Heart right ventricle (tissue), 16 donors: ENCODE data around the gene MEIG1. TPM values are rescaled to one million over a fixed set of nuclear protein-coding genes. Genes with fewer than 3 reads are reported as not detected.

Experiments used
- ATAC-seq, 8 donors: fragments of 200-7000 bp; cut with Tn5 transposase; one replicate each; pipeline ENCODE4 v1.9.1; 2020; ENCODE audit warnings: mild to moderate bottlenecking in 8 of 8, moderate library complexity in 8 of 8, moderate number of reproducible peaks in 1 of 8
- DNase-seq, 2 donors: peaks; one replicate each; pipeline ENCODE4 v3.0.0-alpha.2; 2020
- H3K27ac ChIP-seq, 10 donors: fragments of 200-600 bp; sonication (generic) in 2 of 10; one replicate each; pipeline versions ENCODE4 v1.5.0 to v1.8.0; 2020 to 2022; ENCODE audit warnings: mild to moderate bottlenecking in 3 of 10
- H3K27me3 ChIP-seq, 7 donors: fragments of 200-600 bp; one replicate each; pipeline ENCODE4 v1.8.0; 2021 to 2022; ENCODE audit warnings: mild to moderate bottlenecking in 2 of 7
- H3K36me3 ChIP-seq, 9 donors: fragments of 200-600 bp; sonication (generic) in 1 of 9; one replicate each; pipeline versions ENCODE4 v1.5.0 to v1.8.0; 2020 to 2022; ENCODE audit warnings: mild to moderate bottlenecking in 2 of 9
- H3K4me1 ChIP-seq, 9 donors: fragments of 200-600 bp; sonication (generic) in 1 of 9; one replicate each; pipeline versions ENCODE4 v1.5.0 to v1.8.0; 2020 to 2022; ENCODE audit warnings: mild to moderate bottlenecking in 4 of 9
- H3K4me3 ChIP-seq, 10 donors: fragments of 200-600 bp; sonication (generic) in 2 of 10; one replicate each; pipeline versions ENCODE4 v1.5.0 to v1.8.0; 2020 to 2022; ENCODE audit warnings: mild to moderate bottlenecking in 7 of 10, moderate library complexity in 2 of 10
- H3K9me3 ChIP-seq, 11 donors: fragments of 200-600 bp in 10 of 11; sonication (generic) in 2 of 11; one replicate each; pipeline versions ENCODE4 v1.5.0 to v1.8.0; 2013 to 2022; ENCODE audit warnings: mild to moderate bottlenecking in 2 of 11, control low read depth in 1 of 11, moderate library complexity in 1 of 11
- CTCF ChIP-seq, 9 donors: fragments of 200-600 bp; sonication (generic) in 2 of 9; IDR thresholded peaks; one replicate each; pipeline versions ENCODE4 v1.5.0 to v1.8.0; 2021 to 2022; ENCODE audit warnings: antibody characterized with exemption in 9 of 9, mild to moderate bottlenecking in 5 of 9, moderate library complexity in 1 of 9
- WGBS, 2 donors: extraction: QIAGEN DNeasy Blood & Tissue Kit; methylation state at CpG; one replicate each; pipeline ENCODE4 v1.1.7; 2013; ENCODE audit warnings: inconsistent platforms in 1 of 2; 5-methylcytosine and 5-hydroxymethylcytosine counted together
- intact Hi-C, 10 donors: fragments of 100-400 bp; cut with DNase I; formaldehyde crosslinking; loops; one replicate each; pipeline versions ENCODE4 v1.11.1 to v1.14.2; 2022
- polyA plus RNA-seq, 2 donors: library from polyadenylated mRNA; stranded (reverse); fragments of 200-250 nt; gene quantifications; one replicate each; pipeline ENCODE4 v1.2.3, GENCODE V29; 2013
- total RNA-seq, 10 donors: library from RNA; stranded (reverse); fragmentation: NEBNext Ultra II Directional in 3 of 10; extraction: Animal tissue kit (Norgen Biotek cat#: 25700) in 3 of 10; gene quantifications; one replicate each; pipeline versions ENCODE4 v1.2.1 to v1.2.4, GENCODE V29; 2021 to 2023
- donor health status: Arrhythmogenic right ventricular cardiomyopathy.
- donor health status: ischemic (EF 13 %, LVEDD 7.1; RV severe dilation, severe dysfunction).
- donor health status: healthy with polysubstance abuse.
- donor health status: DM: no; HTN: yes; CAD: no.
- donor health status: DM: no; HTN: no; CAD: no.
- donor health status: ischemic (EF 25% LVEDD 6.9; RV normal size, moderate dysfunction).
- donor health status: ischemic (EF 25% LVEDD 5.7; RV mildly dilated, moderate dysfunction).
- donor health status: healthy.
- donor health status: DM: yes; HTN: yes; CAD: no.
- donor health status: Ischemic cardiomyopathy.
- donor health status: ischemic (EF 35%, LVEDD 5.7; RV mildly dilated, moderate dysfunction).
- donor health status: nonischemic (EF 11% LVEDD 7.7; RV severe dilation, severe dysfunction).
- donor health status: DM: yes; HTN: yes; CAD: no.
- donor health status: PGD.
- donor health status: ischemic (EF 29% LVEDD 5.4; RV normal size, mild dysfunction).
- donor health status: nonischemic (EF 23%, LVEDD 6.1; RV moderate dilation, normal function).

MEIG1 gene
- total and polyA plus RNA-seq, 12 donors, result 0.23 to 0.53 TPM; not detected in 10

GRCh38 chr10:14953424-14954000 is 5.7 kb upstream of the MEIG1 start:
- Histone ChIP-seq H3K4me1 (peaks cover 0 to 40% (median 18%) of the 10 kb centered on the region in 9 donors), H3K9me3 (no peaks in the 10 kb centered on the region), H3K27ac (peak overlapping the region; percentile 27 to 95 (median 88)), H3K27me3 (no peaks in the 10 kb centered on the region), H3K4me3 (peak overlapping the region; percentile 73 to 97 (median 78)), H3K36me3 (peaks cover 0 to 12% (median 0%) of the 10 kb centered on the region in 9 donors)
- peak in 3 of 9 donors; percentile 15 to 33 (median 24) for TF ChIP-seq CTCF (IDR thresholded peaks at IDR 0.05)
- intact Hi-C loops, result loop anchor here in 7 of 10 donors (5.0 to 10.0 kb wide), 6 partner anchors 69 to 1609 kb away; partner anchors contain the start of genes RPP38 (in 4 of the 7), ACBD7 (in 1 of the 7), FAM171A1 (in 1 of the 7) and SEPHS1 (in 1 of the 7)
- ATAC-seq (peak; percentile 54 to 84 (median 70)), DNase-seq (peak in 1 of 2 donors; percentile 37)
- WGBS, 2 donors, result 0% methylated on average over 32 of the region's 32 CpGs

- no peaks in the 10 kb centered on the region for H3K9me3 ChIP-seq
- ATAC-seq (peak; percentile 98 to 99 (median 99)), DNase-seq (peak; percentile 89 to 90)
- peak within 1 kb of the TSS; percentile 73 to 97 (median 78) for H3K4me3 ChIP-seq
- intact Hi-C loops, result loop anchor here in 7 of 10 donors (5.0 to 10.0 kb wide), 6 partner anchors 69 to 1609 kb away; partner anchors contain the start of genes RPP38 (in 4 of the 7), ACBD7 (in 1 of the 7), FAM171A1 (in 1 of the 7) and SEPHS1 (in 1 of the 7)
- TF ChIP-seq CTCF (IDR thresholded peaks at IDR 0.05), result no peak
- no peaks in the 10 kb centered on the region for H3K27me3 ChIP-seq
- peak within 1 kb of the TSS; percentile 27 to 95 (median 88) for H3K27ac ChIP-seq
- peaks cover 0 to 5% (median 0%) of the 10 kb centered on the region in 9 donors for H3K36me3 ChIP-seq
- WGBS, 2 donors, result 0 to 1% methylated on average over 45 of the region's 45 CpGs
- peaks cover 0 to 40% (median 18%) of the 10 kb centered on the region in 9 donors for H3K4me1 ChIP-seq
These were observed 5.0 kb upstream of the MEIG1 start, which contains the start of gene DCLRE1C for GRCh38 chr10:14954001-14954770. TSS of gene DCLRE1C (minus strand) at chr10:14954096. CDS start at chr10:14954010, 86 bp downstream.

- Histone ChIP-seq H3K27me3 (no peaks in the 10 kb centered on the region), H3K9me3 (no peaks in the 10 kb centered on the region), H3K4me3 (peak overlapping the region in 2 of 10 donors; percentile 74 to 78), H3K27ac (peak overlapping the region in 4 of 10 donors; percentile 76 to 95 (median 88)), H3K4me1 (peaks cover 0 to 40% (median 18%) of the 10 kb centered on the region in 9 donors), H3K36me3 (peaks cover 0 to 3% (median 0%) of the 10 kb centered on the region in 9 donors)
- no peak for TF ChIP-seq CTCF (IDR thresholded peaks at IDR 0.05)
- no peak for DNase-seq
- WGBS, 2 donors, result 95% methylated on average over 19 of the region's 19 CpGs
- no peak for ATAC-seq
- intact Hi-C loops, result loop anchor here in 9 of 10 donors (5.0 to 10.0 kb wide), 7 partner anchors 70 to 1610 kb away; partner anchors contain the start of genes RPP38 (in 7 of the 9), SUV39H2 (in 2 of the 9), ACBD7 (in 1 of the 9) and FAM171A1 (in 1 of the 9)
These were observed 4.3 kb upstream of the MEIG1 start for GRCh38 chr10:14954934-14955333.

GRCh38 chr10:14958872-14959220 is 342 bp upstream of the MEIG1 start:
- ATAC-seq, result no peak
- Histone ChIP-seq H3K4me3 (peak overlapping the region; percentile 57 to 96 (median 76)), H3K9me3 (no peaks in the 10 kb centered on the region), H3K36me3 (no peaks in the 10 kb centered on the region), H3K27ac (peak overlapping the region; percentile 81 to 98 (median 94)), H3K4me1 (peaks cover 0 to 18% (median 7%) of the 10 kb centered on the region in 9 donors), H3K27me3 (no peaks in the 10 kb centered on the region)
- WGBS, 2 donors, result 42% methylated on average over 12 of the region's 12 CpGs
- intact Hi-C loops, result loop anchor here in 7 of 10 donors (1.0 to 10.0 kb wide), 10 partner anchors 74 to 1614 kb away; partner anchors contain the start of genes RPP38 (in 5 of the 7), SUV39H2 (in 3 of the 7), ACBD7 (in 1 of the 7) and FAM171A1 (in 1 of the 7)
- no peak for TF ChIP-seq CTCF (IDR thresholded peaks at IDR 0.05)
- DNase-seq, result no peak
